ENCODE results near the gene SNAP23.

DNA sequence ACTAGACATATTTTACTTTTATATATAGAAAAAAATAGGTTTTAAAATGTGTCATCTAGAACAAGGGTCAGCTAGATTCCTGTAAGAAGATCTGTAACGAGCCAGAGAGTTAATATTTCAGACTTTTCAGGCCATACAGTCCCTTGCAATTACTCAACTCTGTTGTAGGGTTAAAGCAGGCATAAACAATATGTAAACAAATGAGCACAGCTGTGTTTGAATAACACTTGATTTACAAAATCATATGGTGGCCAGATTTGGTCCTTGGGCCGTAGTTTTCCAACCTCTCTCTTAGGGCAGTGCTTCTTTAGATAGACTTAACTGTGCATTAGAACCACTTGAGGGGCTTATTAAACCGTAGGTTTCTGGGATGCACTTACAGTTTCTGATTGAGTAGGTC lies 33.5 kb downstream of the SNAP23 start:
- TF ChIP-seq CTCF (IDR thresholded peaks at IDR 0.05; ENCODE audit: low read depth, low read length, poor library complexity, severe bottlenecking) (no peak), EZH2phosphoT487 (IDR thresholded peaks at IDR 0.05; ENCODE audit: borderline replicate concordance, low read length) (no peak)
